Astrocyte (in vitro differentiated cells and primary cell): ENCODE data around the gene ACTC1. TPM values are rescaled to one million over a fixed set of nuclear protein-coding genes. Genes with fewer than 3 reads are reported as not detected.

ENCODE experiments used
- DNase-seq: peaks from one replicate; pipeline ENCODE4 v3.0.0-alpha.2; 2010; ENCODE audit warnings: low read depth
- FAIRE-seq: peaks from 2 replicates; lab custom pipeline; 2011; peaks lifted over from hg19 to GRCh38; lab: Jason Lieb, UNC
- H2AFZ ChIP-seq: 2 replicates; pipeline ENCODE4 v1.6.0; 2012; ENCODE audit warnings: low read depth, low read length, inconsistent platforms
- H3K27ac ChIP-seq: 2 replicates; pipeline ENCODE4 v1.5.1; 2011; ENCODE audit warnings: low read depth, low read length, inconsistent platforms
- H3K27me3 ChIP-seq: 2 replicates; pipeline ENCODE4 v1.6.0; 2011; ENCODE audit warnings: low read length, inconsistent platforms; ENCODE audit not compliant: insufficient read depth
- H3K36me3 ChIP-seq: 2 replicates; pipeline ENCODE4 v1.5.1; 2011; ENCODE audit warnings: low read length, inconsistent platforms; ENCODE audit not compliant: insufficient read depth
- H3K4me1 ChIP-seq: 2 replicates; pipeline ENCODE4 v1.5.1; 2011; ENCODE audit warnings: low read length, inconsistent platforms; ENCODE audit not compliant: insufficient read depth
- H3K4me2 ChIP-seq: 2 replicates; pipeline ENCODE4 v1.6.0; 2012; ENCODE audit warnings: low read length, inconsistent platforms
- H3K4me3 ChIP-seq: 2 replicates; pipeline ENCODE4 v1.5.1; 2011; ENCODE audit warnings: low read depth, mild to moderate bottlenecking, low read length, inconsistent platforms; ENCODE audit not compliant: insufficient read depth
- H3K79me2 ChIP-seq: 2 replicates; pipeline ENCODE4 v1.6.0; 2012; ENCODE audit warnings: mild to moderate bottlenecking, low read length, inconsistent platforms; ENCODE audit not compliant: insufficient read depth
- H3K9ac ChIP-seq: 2 replicates; pipeline ENCODE4 v1.6.0; 2012; ENCODE audit warnings: mild to moderate bottlenecking, low read length, inconsistent platforms
- H3K9me3 ChIP-seq: 2 replicates; pipeline ENCODE4 v1.5.1; 2012; ENCODE audit warnings: low read depth, mild to moderate bottlenecking, low read length, inconsistent platforms; ENCODE audit not compliant: insufficient read depth
- H4K20me1 ChIP-seq: 2 replicates; pipeline ENCODE4 v1.6.0; 2012; ENCODE audit warnings: low read length, inconsistent platforms; ENCODE audit not compliant: insufficient read depth
- H3K27ac Mint-ChIP-seq: one replicate; pipeline ENCODE4 v1.8.0; 2021; ENCODE audit warnings: mild to moderate bottlenecking, mixed read lengths; ENCODE audit not compliant: unreplicated experiment
- H3K27me3 Mint-ChIP-seq: one replicate; pipeline ENCODE4 v1.8.0; 2021; ENCODE audit warnings: low read depth, mixed read lengths; ENCODE audit not compliant: unreplicated experiment
- H3K36me3 Mint-ChIP-seq: one replicate; pipeline ENCODE4 v1.8.0; 2021; ENCODE audit warnings: low read depth, mixed read lengths; ENCODE audit not compliant: unreplicated experiment
- H3K4me1 Mint-ChIP-seq: one replicate; pipeline ENCODE4 v1.8.0; 2021; ENCODE audit warnings: low read depth, mixed read lengths; ENCODE audit not compliant: unreplicated experiment
- H3K4me3 Mint-ChIP-seq: one replicate; pipeline ENCODE4 v1.8.0; 2021; ENCODE audit warnings: mild to moderate bottlenecking, moderate library complexity, mixed read lengths; ENCODE audit not compliant: unreplicated experiment
- H3K9me3 Mint-ChIP-seq: one replicate; pipeline ENCODE4 v1.8.0; 2021; ENCODE audit warnings: mild to moderate bottlenecking, mixed read lengths; ENCODE audit not compliant: unreplicated experiment
- CTCF ChIP-seq: IDR thresholded peaks from 2 replicates; pipeline ENCODE4 v1.5.1; 2011; ENCODE audit warnings: low read depth, mild to moderate bottlenecking, inconsistent platforms, low read length, moderate library complexity; ENCODE audit not compliant: insufficient read depth
- EZH2 ChIP-seq: IDR thresholded peaks from 2 replicates; pipeline ENCODE4 v1.6.1; 2012; ENCODE audit warnings: mild to moderate bottlenecking, low read length, inconsistent platforms; ENCODE audit not compliant: insufficient read depth
- total RNA-seq: library from RNA; stranded (reverse); gene quantifications from 2 replicates; pipeline ENCODE4 v1.2.1, GENCODE V29; 2021

Gene ACTC1
- total RNA-seq, 1 donor from 2014 or later, result 942 TPM

GRCh38 chr15:34794590-34795206 lies 651 bp downstream of the ACTC1 start:
- peak overlapping the region; percentile 58 for H3K4me3 Mint-ChIP-seq
- no peak overlapping the region for H3K27ac ChIP-seq

GRCh38 chr15:34793901-34794300 lies 1.4 kb downstream of the ACTC1 start:
- TF ChIP-seq EZH2, result no peak
- no peak for TF ChIP-seq CTCF
- H3K4me1 Mint-ChIP-seq, result peaks cover 29% of the 10 kb centered on the region
- Histone ChIP-seq H3K9me3 (no peaks in the 10 kb centered on the region), H3K79me2 (no peaks in the 10 kb centered on the region), H4K20me1 (no peaks in the 10 kb centered on the region), H3K4me3 (no peak overlapping the region), H2AFZ (no peak overlapping the region), H3K36me3 (no peaks in the 10 kb centered on the region), H3K4me2 (no peak overlapping the region), H3K4me1 (no peaks in the 10 kb centered on the region), H3K27ac (no peak overlapping the region), H3K9ac (no peak overlapping the region), H3K27me3 (peaks cover 39% of the 10 kb centered on the region)
- peaks cover 12% of the 10 kb centered on the region for H3K36me3 Mint-ChIP-seq
- FAIRE-seq (peak; percentile 84), DNase-seq (no peak)
- H3K27me3 Mint-ChIP-seq, result no peaks in the 10 kb centered on the region
- H3K4me3 Mint-ChIP-seq, result peak overlapping the region; percentile 58
- no peaks in the 10 kb centered on the region for H3K9me3 Mint-ChIP-seq
- H3K27ac Mint-ChIP-seq, result peak overlapping the region; percentile 4

More at GRCh38 chr15:34794590-34795206, 651 bp downstream of the ACTC1 start:
- no peaks in the 10 kb centered on the region for H3K9me3 Mint-ChIP-seq
- peaks cover 35% of the 10 kb centered on the region for H3K27me3 ChIP-seq
- FAIRE-seq, result no peak
- H3K4me1 ChIP-seq, result peaks cover 1% of the 10 kb centered on the region
- no peaks in the 10 kb centered on the region for H3K27me3 Mint-ChIP-seq
- no peak for DNase-seq
- H3K36me3 ChIP-seq, result no peaks in the 10 kb centered on the region
- peak overlapping the region; percentile 81 for H3K27ac Mint-ChIP-seq
- no peaks in the 10 kb centered on the region for H3K9me3 ChIP-seq
- peaks cover 12% of the 10 kb centered on the region for H3K36me3 Mint-ChIP-seq
- peak; percentile 42 for TF ChIP-seq EZH2
- no peak for TF ChIP-seq CTCF
- H3K4me3 ChIP-seq, result no peak overlapping the region
- no peak overlapping the region for H3K9ac ChIP-seq
- H4K20me1 ChIP-seq, result no peaks in the 10 kb centered on the region
- H2AFZ ChIP-seq, result peak overlapping the region; percentile 40
- H3K4me1 Mint-ChIP-seq, result peaks cover 34% of the 10 kb centered on the region
- H3K79me2 ChIP-seq, result no peaks in the 10 kb centered on the region
- peak overlapping the region; percentile 80 for H3K4me2 ChIP-seq

GRCh38 chr15:34793071-34793470 lies 2.3 kb downstream of the ACTC1 start:
- no peak overlapping the region for H3K27ac Mint-ChIP-seq
- Histone ChIP-seq H3K27me3 (peaks cover 40% of the 10 kb centered on the region), H2AFZ (no peak overlapping the region), H3K4me1 (no peaks in the 10 kb centered on the region), H3K36me3 (no peaks in the 10 kb centered on the region), H3K4me2 (no peak overlapping the region), H3K27ac (no peak overlapping the region), H3K9me3 (no peaks in the 10 kb centered on the region), H3K79me2 (no peaks in the 10 kb centered on the region), H4K20me1 (no peaks in the 10 kb centered on the region), H3K4me3 (no peak overlapping the region), H3K9ac (no peak overlapping the region)
- no peaks in the 10 kb centered on the region for H3K9me3 Mint-ChIP-seq
- H3K4me1 Mint-ChIP-seq, result peaks cover 29% of the 10 kb centered on the region
- DNase-seq, result no peak
- H3K4me3 Mint-ChIP-seq, result peak overlapping the region; percentile 58
- TF ChIP-seq EZH2 (no peak), CTCF (no peak)
- FAIRE-seq, result no peak
- no peaks in the 10 kb centered on the region for H3K27me3 Mint-ChIP-seq
- H3K36me3 Mint-ChIP-seq, result peaks cover 12% of the 10 kb centered on the region
